H1 (cell line): ENCODE data around the gene GLOD4. TPM values are rescaled to one million over a fixed set of nuclear protein-coding genes. Genes with fewer than 3 reads are reported as not detected.

Source experiments
- CTCF ChIA-PET: fragments of 300-600 bp; sonication (Branson Sonifier 250); formaldehyde crosslinking; loops from one replicate; lab custom pipeline; 2021; ENCODE audit not compliant: partially characterized antibody; lab: Charles Lee
- POLR2A ChIA-PET: fragments of 300-600 bp; sonication (Branson Sonifier 250); formaldehyde crosslinking; loops from one replicate; lab custom pipeline; 2021; ENCODE audit warnings: inconsistent platforms; ENCODE audit not compliant: partially characterized antibody; lab: Charles Lee
- DNase-seq, 2 experiments: peaks; one replicate each; pipeline versions ENCODE4 v3.0.0 to v3.0.0-alpha.2; 2010 to 2022; ENCODE audit warnings: low spot score in 2 of 2, low read depth in 1 of 2, mixed read lengths in 1 of 2
- FAIRE-seq: peaks from 2 replicates; lab custom pipeline; 2011; peaks lifted over from hg19 to GRCh38; lab: Jason Lieb, UNC
- H2AFZ ChIP-seq: 2 replicates; pipeline ENCODE4 v1.8.1; 2012; ENCODE audit warnings: low read length, inconsistent platforms
- H2AK5ac ChIP-seq: 2 replicates; pipeline ENCODE4 v1.6.1; 2013; ENCODE audit warnings: low read depth, low read length
- H2BK120ac ChIP-seq: replicated peaks from 2 replicates; pipeline ENCODE3; 2013; ENCODE audit warnings: low read depth, low read length, inconsistent platforms
- H2BK12ac ChIP-seq: 2 replicates; pipeline ENCODE4 v1.6.1; 2013; ENCODE audit warnings: low read depth, low read length
- H2BK15ac ChIP-seq: 2 replicates; pipeline ENCODE4 v1.6.1; 2013; ENCODE audit warnings: low read length
- H2BK20ac ChIP-seq: 2 replicates; pipeline ENCODE4 v1.6.1; 2013; ENCODE audit warnings: low read length
- H2BK5ac ChIP-seq: 2 replicates; pipeline ENCODE4 v1.6.1; 2013; ENCODE audit warnings: low read depth, low read length
- H3K14ac ChIP-seq: 2 replicates; pipeline ENCODE4 v1.6.1; 2013; ENCODE audit warnings: inconsistent platforms; ENCODE audit not compliant: insufficient read length
- H3K18ac ChIP-seq: 2 replicates; pipeline ENCODE4 v1.6.1; 2013; ENCODE audit warnings: low read length; ENCODE audit errors: extremely low read depth
- H3K23ac ChIP-seq: 2 replicates; pipeline ENCODE4 v1.6.1; 2013; ENCODE audit warnings: inconsistent platforms; ENCODE audit not compliant: insufficient read length
- H3K23me2 ChIP-seq: 2 replicates; pipeline ENCODE4 v1.6.1; 2013; ENCODE audit warnings: low read depth, low read length
- H3K27ac ChIP-seq: 2 replicates; pipeline ENCODE4 v1.6.1; 2011; ENCODE audit warnings: low read depth, low read length, inconsistent platforms
- H3K27me3 ChIP-seq, 4 experiments: replicated peaks in 1 of 4; 1 replicate in 1 of 4; 2 replicates in 3 of 4; pipeline versions ENCODE4 v1.6.1 to v1.8.1; 2011 to 2013; ENCODE audit warnings: low read length in 3 of 4, mild to moderate bottlenecking in 3 of 4, inconsistent platforms in 2 of 4, mixed read lengths in 2 of 4, moderate library complexity in 1 of 4; ENCODE audit not compliant: control insufficient read depth in 3 of 4, insufficient read depth in 3 of 4; ENCODE audit errors: extremely low read depth in 1 of 4
- H3K36me3 ChIP-seq, 4 experiments: 2 replicates each; pipeline versions ENCODE4 v1.6.1 to v1.8.1; 2011 to 2013; ENCODE audit warnings: mild to moderate bottlenecking in 4 of 4, low read length in 3 of 4, moderate library complexity in 2 of 4, control low read depth in 1 of 4, inconsistent platforms in 1 of 4; ENCODE audit not compliant: insufficient read depth in 4 of 4, control insufficient read depth in 2 of 4
- H3K4ac ChIP-seq: replicated peaks from 2 replicates; pipeline ENCODE3; 2013; ENCODE audit warnings: low read length, low read depth, mixed read lengths, inconsistent platforms; ENCODE audit not compliant: insufficient read length
- H3K4me1 ChIP-seq, 4 experiments: replicated peaks in 1 of 4; 1 replicate in 1 of 4; 2 replicates in 3 of 4; pipeline versions ENCODE4 v1.6.1 to v1.8.1; 2011 to 2013; ENCODE audit warnings: low read length in 3 of 4, inconsistent platforms in 2 of 4, mixed read lengths in 1 of 4; ENCODE audit not compliant: insufficient read depth in 4 of 4, control insufficient read depth in 3 of 4
- H3K4me2 ChIP-seq, 2 experiments: 2 replicates each; pipeline versions ENCODE4 v1.6.1 to v1.8.1; 2011 to 2013; ENCODE audit warnings: low read depth in 2 of 2, low read length in 2 of 2, control low read depth in 1 of 2, inconsistent platforms in 1 of 2, mild to moderate bottlenecking in 1 of 2; ENCODE audit not compliant: insufficient read depth in 1 of 2
- H3K4me3 ChIP-seq, 4 experiments: fragments of 200-600, 300-600 bp in 1 of 4; sonication (generic), shearing (Covaris generic), sonication (Bioruptor Twin) in 1 of 4; 2 replicates each; pipeline versions ENCODE4 v1.5.1 to v1.8.1; 2011 to 2016; ENCODE audit warnings: low read length in 4 of 4, low read depth in 3 of 4, control low read depth in 2 of 4, inconsistent platforms in 2 of 4, mild to moderate bottlenecking in 2 of 4, mixed read lengths in 1 of 4, moderate library complexity in 1 of 4; ENCODE audit not compliant: insufficient read depth in 2 of 4; ENCODE audit errors: extremely low read depth in 1 of 4
- H3K56ac ChIP-seq: replicated peaks from 2 replicates; pipeline ENCODE3; 2013; ENCODE audit warnings: low read depth, mild to moderate bottlenecking, mixed read lengths, low read length, inconsistent platforms; ENCODE audit not compliant: insufficient read length
- H3K79me1 ChIP-seq: 2 replicates; pipeline ENCODE4 v1.6.1; 2013; ENCODE audit warnings: low read depth, low read length, control low read depth
- H3K79me2 ChIP-seq, 2 experiments: 2 replicates each; pipeline versions ENCODE4 v1.6.1 to v1.8.1; 2012 to 2013; ENCODE audit warnings: low read length in 2 of 2, mild to moderate bottlenecking in 2 of 2, inconsistent platforms in 1 of 2; ENCODE audit not compliant: insufficient read depth in 2 of 2, control insufficient read depth in 1 of 2
- H3K9ac ChIP-seq, 4 experiments: replicated peaks in 1 of 4; 1 replicate in 1 of 4; 2 replicates in 3 of 4; pipeline versions ENCODE4 v1.6.1 to v1.8.1; 2011 to 2013; ENCODE audit warnings: low read depth in 3 of 4, low read length in 3 of 4, control low read depth in 2 of 4, mild to moderate bottlenecking in 2 of 4, moderate library complexity in 2 of 4, inconsistent platforms in 1 of 4; ENCODE audit errors: extremely low read depth in 1 of 4
- H3K9me3 ChIP-seq, 2 experiments: 2 replicates each; pipeline versions ENCODE4 v1.6.1 to v1.8.1; 2012 to 2013; ENCODE audit warnings: mild to moderate bottlenecking in 2 of 2, moderate library complexity in 2 of 2, control low read depth in 1 of 2, inconsistent platforms in 1 of 2, low read depth in 1 of 2, low read length in 1 of 2, mixed read lengths in 1 of 2; ENCODE audit not compliant: insufficient read depth in 2 of 2
- H4K20me1 ChIP-seq, 2 experiments: replicated peaks in 1 of 2; 2 replicates each; pipeline versions ENCODE3 to v1.8.1; 2011 to 2013; ENCODE audit warnings: inconsistent platforms in 2 of 2, low read length in 2 of 2, mild to moderate bottlenecking in 1 of 2; ENCODE audit not compliant: insufficient read depth in 2 of 2, control insufficient read depth in 1 of 2
- H4K5ac ChIP-seq: 2 replicates; pipeline ENCODE4 v1.6.1; 2013; ENCODE audit warnings: low read length, low read depth, mixed read lengths, inconsistent platforms; ENCODE audit not compliant: insufficient read length
- H4K8ac ChIP-seq: 2 replicates; pipeline ENCODE4 v1.8.0; 2013; ENCODE audit warnings: mild to moderate bottlenecking, moderate library complexity, low read length, inconsistent platforms; ENCODE audit not compliant: insufficient read depth; ENCODE audit errors: extremely low read depth
- H4K91ac ChIP-seq: replicated peaks from 2 replicates; pipeline ENCODE3; 2013; ENCODE audit warnings: low read length, mixed read lengths, inconsistent platforms; ENCODE audit not compliant: insufficient read length
- SP1 ChIP-seq: IDR thresholded peaks from 2 replicates; pipeline ENCODE4 v1.6.1; 2011; ENCODE audit warnings: low read depth, low read length
- WGBS, 2 experiments: shearing (Covaris generic) in 1 of 2; methylation state at CpG; one replicate each; pipeline versions ENCODE4 v1.1.6 to v1.1.7; 2013 to 2015; ENCODE audit warnings: low lambda C conversion rate in 2 of 2, mixed read lengths in 2 of 2, inconsistent platforms in 1 of 2, low coverage in 1 of 2, missing lambda C conversion rate in 1 of 2; ENCODE audit not compliant: insufficient replicate concordance in 2 of 2, insufficient coverage in 1 of 2, insufficient read length in 1 of 2; ENCODE audit errors: extremely low coverage in 1 of 2, missing lambda C conversion rate in 1 of 2; 5-methylcytosine and 5-hydroxymethylcytosine counted together
- polyA plus RNA-seq, 7 experiments: library from polyadenylated mRNA; depleted of rRNA in 3 of 7; stranded (reverse) in 5 of 7; unstranded in 2 of 7; fragments of >200 nt in 5 of 7; fragments of 200-250 nt in 2 of 7; gene quantifications; 1 replicate in 5 of 7; 2 replicates in 1 of 7; 4 replicates in 1 of 7; pipeline versions ENCODE4 v1.2.1 to v1.2.3, GENCODE V29; 2011 to 2013; ENCODE audit warnings: missing spikeins in 2 of 7, mixed read lengths in 2 of 7
- total RNA-seq: library from RNA; stranded (reverse); fragmentation: NEBNext Ultra II Directional; extraction: Animal tissue kit (Norgen Biotek cat#: 25700); gene quantifications from 2 replicates; pipeline ENCODE4 v1.2.1, GENCODE V29; 2021

The GLOD4 gene
- total and polyA plus RNA-seq, 2 of the 8 experiments (the other 6 are each of a cell fraction or from before 2014, with no cell fraction given), result 36.8 to 81.3 TPM

DNA sequence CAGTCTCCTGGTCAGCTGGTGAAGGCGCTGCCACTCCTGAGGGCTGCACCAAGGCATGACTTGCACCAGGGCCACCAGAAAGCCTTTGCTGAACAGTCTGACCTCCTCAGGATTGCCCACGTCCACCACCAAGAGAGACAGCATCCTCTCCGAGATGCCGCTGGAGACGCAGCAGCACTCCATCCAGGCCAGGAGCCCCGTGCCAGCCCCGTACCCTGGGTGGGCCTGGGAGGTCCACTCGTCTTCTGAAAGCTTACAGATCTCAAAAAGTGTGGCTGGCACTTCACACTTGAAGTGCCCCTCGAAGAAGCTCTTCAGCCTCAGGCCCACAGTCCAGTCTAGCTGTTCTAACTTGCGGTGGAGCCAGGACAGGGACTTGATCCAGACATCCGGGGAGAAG lies 36.7 kb downstream of the GLOD4 start:
- WGBS, 2 experiments, result 97% methylated on average over 11 of the region's 11 CpGs; no CpG with 5 or more reads in 1 of the 2 experiments
- Histone ChIP-seq H2AK5ac (no peak overlapping the region), H3K27me3 (no peaks in the 10 kb centered on the region), H3K14ac (no peak overlapping the region), H4K5ac (no peak overlapping the region), H2BK20ac (no peak overlapping the region), H2BK5ac (no peak overlapping the region), H2BK12ac (no peak overlapping the region), H3K4me3 (no peak overlapping the region), H3K9ac (no peak overlapping the region), H2BK15ac (no peak overlapping the region), H2BK120ac (no peak overlapping the region), H3K23ac (no peak overlapping the region), H2AFZ (no peak overlapping the region), H3K4me2 (no peak overlapping the region), H3K36me3 (peaks cover 38 to 85% (median 54%) of the 10 kb centered on the region in 4 experiments), H4K20me1 (peaks cover 3 to 39% of the 10 kb centered on the region in 2 experiments), H3K79me2 (peaks cover 3 to 34% of the 10 kb centered on the region in 2 experiments; a peak in 3 of 4 replicates), H3K27ac (no peak overlapping the region), H3K79me1 (peaks cover 15% of the 10 kb centered on the region), H3K4me1 (no peaks in the 10 kb centered on the region), H3K18ac (no peak overlapping the region), H3K4ac (no peak overlapping the region), H4K91ac (no peak overlapping the region), H3K9me3 (peaks cover 4 to 7% of the 10 kb centered on the region in 2 experiments; a peak in 2 of 4 replicates), H4K8ac (no peak overlapping the region), H3K23me2 (no peaks in the 10 kb centered on the region; the same call in 1 of the 2 replicates), H3K56ac (no peak overlapping the region)
- ChIA-PET CTCF (interaction anchor here (0.7 to 1.0 kb wide), 2 partner anchors 10 to 181 kb away, joined by 3 read pairs; no protein-coding TSS in a partner anchor), POLR2A (interaction anchor here (1.1 to 3.9 kb wide), 3 partner anchors 8 to 235 kb away, joined by 3 to 15 read pairs (median 8); partner anchors contain the start of gene NXN)
- no peak for DNase-seq
- no peak for FAIRE-seq
- TF ChIP-seq SP1, result no peak
